Suprapubic skin (tissue), 3 donors: ENCODE results near the gene KRTAP19-8.

Experiments used
- EP300 ChIP-seq: sonication (generic); formaldehyde crosslinking; IDR thresholded peaks from one replicate; pipeline ENCODE4 v1.6.1; 2017; ENCODE audit warnings: antibody characterized with exemption
- POLR2A ChIP-seq, 2 donors: fragments of 450-650 bp; IDR thresholded peaks; one replicate each; pipeline ENCODE4 v1.6.1; 2017; ENCODE audit warnings: antibody characterized with exemption in 2 of 2, mild to moderate bottlenecking in 2 of 2, moderate library complexity in 2 of 2
- TF ChIP-seq, protein P1 (sequence below), 2 donors: fragments of 200-600 bp in 1 of 2; fragments of 450-650 bp in 1 of 2; sonication (generic) in 1 of 2; IDR thresholded peaks; one replicate each; pipeline ENCODE4 v1.5.1; 2016 to 2019; ENCODE audit warnings: antibody characterized with exemption in 2 of 2, mild to moderate bottlenecking in 1 of 2, moderate library complexity in 1 of 2

- TF ChIP-seq, protein P1, sequence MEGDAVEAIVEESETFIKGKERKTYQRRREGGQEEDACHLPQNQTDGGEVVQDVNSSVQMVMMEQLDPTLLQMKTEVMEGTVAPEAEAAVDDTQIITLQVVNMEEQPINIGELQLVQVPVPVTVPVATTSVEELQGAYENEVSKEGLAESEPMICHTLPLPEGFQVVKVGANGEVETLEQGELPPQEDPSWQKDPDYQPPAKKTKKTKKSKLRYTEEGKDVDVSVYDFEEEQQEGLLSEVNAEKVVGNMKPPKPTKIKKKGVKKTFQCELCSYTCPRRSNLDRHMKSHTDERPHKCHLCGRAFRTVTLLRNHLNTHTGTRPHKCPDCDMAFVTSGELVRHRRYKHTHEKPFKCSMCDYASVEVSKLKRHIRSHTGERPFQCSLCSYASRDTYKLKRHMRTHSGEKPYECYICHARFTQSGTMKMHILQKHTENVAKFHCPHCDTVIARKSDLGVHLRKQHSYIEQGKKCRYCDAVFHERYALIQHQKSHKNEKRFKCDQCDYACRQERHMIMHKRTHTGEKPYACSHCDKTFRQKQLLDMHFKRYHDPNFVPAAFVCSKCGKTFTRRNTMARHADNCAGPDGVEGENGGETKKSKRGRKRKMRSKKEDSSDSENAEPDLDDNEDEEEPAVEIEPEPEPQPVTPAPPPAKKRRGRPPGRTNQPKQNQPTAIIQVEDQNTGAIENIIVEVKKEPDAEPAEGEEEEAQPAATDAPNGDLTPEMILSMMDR (IDR thresholded peaks at IDR 0.05), result no peak
- TF ChIP-seq POLR2A (IDR thresholded peaks at IDR 0.05), result no peak
- no peak for TF ChIP-seq EP300
Observed at GRCh38 chr21:31041295-31042079, 3.2 kb upstream of the KRTAP19-8 start.
